ENCODE measurements around the gene LAMA3. TPM values are rescaled to one million over a fixed set of nuclear protein-coding genes. Genes with fewer than 3 reads are reported as not detected.
A peak's percentile ranks its signal among the peaks of the same experiment; 100 is the strongest.

Gene LAMA3
- total RNA-seq (2022) (207 and 233 TPM in 2 replicates), Bru-seq, nascent RNA (percentile 80 among the genes with signal in this experiment), BruChase-seq, experiment 1, labeled RNA remaining after a 6-hour chase (percentile 72 among the genes with signal in this experiment), BruChase-seq, experiment 2, labeled RNA remaining after a 2-hour chase (percentile 67 among the genes with signal in this experiment)
- long read RNA-seq, full-length matches to known transcripts: 166 of 245 reads
- long read RNA-seq, partial matches to known transcripts: 56 of 245 reads
- long read RNA-seq, other reads (novel, unspliced or antisense): 23 of 245 reads

DNA sequence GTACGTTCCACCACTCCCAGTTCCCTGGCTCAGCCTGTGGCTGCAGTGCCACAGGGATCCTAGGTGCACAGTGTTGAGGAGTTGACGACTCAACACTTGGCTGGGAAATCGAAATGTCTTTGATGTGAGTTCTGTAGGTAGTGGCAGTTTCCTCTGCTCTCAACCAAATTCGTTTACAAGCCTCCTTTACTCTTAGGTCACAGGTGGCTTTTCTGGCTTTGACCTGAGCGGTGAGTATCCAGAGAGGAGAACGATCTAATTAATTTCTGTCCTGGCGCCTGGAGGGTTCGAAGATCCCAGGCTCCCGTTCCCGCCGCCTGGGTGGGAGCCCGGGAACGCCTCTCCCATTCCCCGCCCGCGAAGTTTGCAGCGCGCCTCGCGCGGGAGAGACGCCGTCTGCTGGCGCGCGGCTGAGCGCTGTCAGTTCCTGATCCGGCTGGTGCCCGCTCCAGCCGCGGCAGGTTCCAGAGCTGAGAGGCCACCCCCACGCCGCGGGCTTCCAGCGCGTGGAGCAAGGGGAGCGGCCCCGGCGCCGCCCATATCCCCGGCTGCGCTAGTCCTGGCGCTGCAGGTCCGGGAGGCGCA is at the start of gene LAMA3:
Gene LAMA3, plus strand, starts transcription at position 423 of the 585 bp plus-strand sequence. CDS start 231 bp downstream, outside the sequence.
- TF ChIP-seq, protein P1, sequence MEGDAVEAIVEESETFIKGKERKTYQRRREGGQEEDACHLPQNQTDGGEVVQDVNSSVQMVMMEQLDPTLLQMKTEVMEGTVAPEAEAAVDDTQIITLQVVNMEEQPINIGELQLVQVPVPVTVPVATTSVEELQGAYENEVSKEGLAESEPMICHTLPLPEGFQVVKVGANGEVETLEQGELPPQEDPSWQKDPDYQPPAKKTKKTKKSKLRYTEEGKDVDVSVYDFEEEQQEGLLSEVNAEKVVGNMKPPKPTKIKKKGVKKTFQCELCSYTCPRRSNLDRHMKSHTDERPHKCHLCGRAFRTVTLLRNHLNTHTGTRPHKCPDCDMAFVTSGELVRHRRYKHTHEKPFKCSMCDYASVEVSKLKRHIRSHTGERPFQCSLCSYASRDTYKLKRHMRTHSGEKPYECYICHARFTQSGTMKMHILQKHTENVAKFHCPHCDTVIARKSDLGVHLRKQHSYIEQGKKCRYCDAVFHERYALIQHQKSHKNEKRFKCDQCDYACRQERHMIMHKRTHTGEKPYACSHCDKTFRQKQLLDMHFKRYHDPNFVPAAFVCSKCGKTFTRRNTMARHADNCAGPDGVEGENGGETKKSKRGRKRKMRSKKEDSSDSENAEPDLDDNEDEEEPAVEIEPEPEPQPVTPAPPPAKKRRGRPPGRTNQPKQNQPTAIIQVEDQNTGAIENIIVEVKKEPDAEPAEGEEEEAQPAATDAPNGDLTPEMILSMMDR (IDR thresholded peaks at IDR 0.05; ENCODE audit: unreplicated experiment): no peak
- intact Hi-C loops (cut with micrococcal nuclease; ENCODE audit: unreplicated experiment): no loop called here
- peak; percentile 69 for DNase-seq

DNA sequence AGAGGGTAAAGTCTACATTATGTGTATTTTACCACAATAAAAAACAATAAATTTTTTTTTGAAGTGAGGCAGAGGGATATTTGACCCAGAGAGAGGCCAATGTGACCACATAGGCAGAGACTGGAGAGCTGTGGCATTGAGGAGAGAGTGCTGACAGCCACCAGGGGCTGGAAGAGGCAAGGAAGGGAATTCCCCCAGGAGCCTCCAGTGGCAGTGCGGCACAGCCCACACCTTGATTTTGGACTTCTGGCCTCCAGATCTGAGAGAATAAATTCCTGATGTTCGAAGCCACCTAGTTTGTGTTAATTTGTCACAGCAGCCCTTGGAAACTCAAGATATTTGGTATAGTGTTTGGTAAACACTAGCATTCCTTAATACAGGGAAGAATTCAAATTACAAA is 49.2 kb upstream of the LAMA3 start:
- no peak for DNase-seq
- peaks cover 7% of the 10 kb centered on the region for H3K4me1 Mint-ChIP-seq (ENCODE audit: low read depth, unreplicated experiment)
- BruUV-seq (replicated peaks): no TSS peak
- intact Hi-C loops (cut with micrococcal nuclease; ENCODE audit: unreplicated experiment): no loop called here
- H3K36me3 Mint-ChIP-seq (ENCODE audit: insufficient read depth, unreplicated experiment): no peaks in the 10 kb centered on the region
- H3K4me3 Mint-ChIP-seq (ENCODE audit: low read depth, unreplicated experiment): no peak overlapping the region
- H3K27ac Mint-ChIP-seq (ENCODE audit: unreplicated experiment): no peak overlapping the region
- no peaks in the 10 kb centered on the region for H3K9me3 Mint-ChIP-seq (ENCODE audit: low read depth, unreplicated experiment)
- CTCF ChIA-PET: interaction anchor here (0.7 to 1.2 kb wide), 2 partner anchors 13 to 497 kb away, joined by 4 to 8 read pairs; no protein-coding TSS in a partner anchor
- H3K27me3 Mint-ChIP-seq (ENCODE audit: unreplicated experiment): no peaks in the 10 kb centered on the region
- TF ChIP-seq, protein P1 (IDR thresholded peaks at IDR 0.05; ENCODE audit: unreplicated experiment): no peak

More for the DNA sequence above, at the start of gene LAMA3:
- Mint-ChIP-seq H3K4me1 (ENCODE audit: low read depth, unreplicated experiment) (peaks cover 15% of the 10 kb centered on the region), H3K27ac (ENCODE audit: unreplicated experiment) (no peak within 1 kb of the TSS), H3K9me3 (ENCODE audit: low read depth, unreplicated experiment) (no peaks in the 10 kb centered on the region), H3K4me3 (ENCODE audit: low read depth, unreplicated experiment) (peak within 1 kb of the TSS; percentile 82), H3K36me3 (ENCODE audit: insufficient read depth, unreplicated experiment) (peaks cover 18% of the 10 kb centered on the region), H3K27me3 (ENCODE audit: unreplicated experiment) (no peaks in the 10 kb centered on the region)
- no TSS peak for BruUV-seq (replicated peaks)
- CTCF ChIA-PET: interaction anchor here (1.1 to 1.2 kb wide), 2 partner anchors 24 to 38 kb away, joined by 3 read pairs; no protein-coding TSS in a partner anchor

DNA sequence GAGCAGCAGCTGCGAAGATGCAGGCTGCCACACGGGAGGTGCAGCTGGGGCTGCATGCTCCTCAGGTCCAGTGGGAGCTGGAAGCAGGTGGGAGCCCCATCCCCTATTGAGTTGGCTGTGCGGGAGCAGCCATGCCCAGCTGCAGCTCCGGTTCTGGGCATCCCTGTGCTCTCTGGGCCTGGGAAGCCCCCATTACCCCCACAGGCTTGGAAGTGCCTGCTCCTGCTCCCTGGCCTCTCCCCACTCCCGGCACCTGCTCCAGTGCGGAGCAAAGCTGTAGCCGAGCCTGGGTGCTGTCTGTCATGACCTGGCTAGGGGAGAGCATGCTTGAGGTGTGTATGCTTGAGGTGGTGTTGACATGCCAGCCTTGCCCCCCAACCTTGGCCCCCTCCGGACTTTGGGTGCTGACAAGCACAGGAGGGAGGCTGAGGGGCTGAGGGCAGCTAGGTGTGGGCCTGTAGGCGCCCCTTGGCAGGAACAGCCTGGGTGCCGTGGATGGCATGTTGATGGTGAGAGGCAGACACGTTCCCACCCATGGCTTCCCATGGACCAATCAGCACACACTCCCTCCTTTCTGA is 48.0 kb upstream of the LAMA3 start:
- no TSS peak for BruUV-seq (replicated peaks)
- no peak overlapping the region for H3K4me3 Mint-ChIP-seq (ENCODE audit: low read depth, unreplicated experiment)
- TF ChIP-seq, protein P1 (IDR thresholded peaks at IDR 0.05; ENCODE audit: unreplicated experiment): no peak
- H3K27ac Mint-ChIP-seq (ENCODE audit: unreplicated experiment): no peak overlapping the region
- DNase-seq: no peak
- H3K4me1 Mint-ChIP-seq (ENCODE audit: low read depth, unreplicated experiment): no peaks in the 10 kb centered on the region
- H3K27me3 Mint-ChIP-seq (ENCODE audit: unreplicated experiment): no peaks in the 10 kb centered on the region
- no peaks in the 10 kb centered on the region for H3K36me3 Mint-ChIP-seq (ENCODE audit: insufficient read depth, unreplicated experiment)
- no peaks in the 10 kb centered on the region for H3K9me3 Mint-ChIP-seq (ENCODE audit: low read depth, unreplicated experiment)
- CTCF ChIA-PET: no interaction called here
- intact Hi-C loops (cut with micrococcal nuclease; ENCODE audit: unreplicated experiment): no loop called here

- intact Hi-C loops (cut with micrococcal nuclease; ENCODE audit: unreplicated experiment): no loop called here
- no peaks in the 10 kb centered on the region for H3K9me3 Mint-ChIP-seq (ENCODE audit: low read depth, unreplicated experiment)
- no peaks in the 10 kb centered on the region for H3K4me1 Mint-ChIP-seq (ENCODE audit: low read depth, unreplicated experiment)
- TF ChIP-seq, protein P1 (IDR thresholded peaks at IDR 0.05; ENCODE audit: unreplicated experiment): no peak
- no peak for DNase-seq
- H3K27me3 Mint-ChIP-seq (ENCODE audit: unreplicated experiment): no peaks in the 10 kb centered on the region
- CTCF ChIA-PET: interaction anchor here (1.1 kb wide), 1 partner anchor 10 kb away, joined by 5 read pairs; no protein-coding TSS in a partner anchor
- H3K36me3 Mint-ChIP-seq (ENCODE audit: insufficient read depth, unreplicated experiment): no peaks in the 10 kb centered on the region
- H3K4me3 Mint-ChIP-seq (ENCODE audit: low read depth, unreplicated experiment): no peak overlapping the region
- H3K27ac Mint-ChIP-seq (ENCODE audit: unreplicated experiment): no peak overlapping the region
- BruUV-seq (replicated peaks): no TSS peak
Observed at GRCh38 chr18:23641937-23642666, 47.2 kb upstream of the LAMA3 start.
